ENCODE data around the gene CCL3. TPM values are rescaled to one million over a fixed set of nuclear protein-coding genes. Genes with fewer than 3 reads are reported as not detected.
"Not testable (repeated sequence)": the region's sequence is repeated elsewhere in the genome, so short reads cannot be mapped to it uniquely, and the experiment has no call there.

The CCL3 gene
- total RNA-seq, 1 experiment from 2014 or later: 0.72 TPM

- no peak for ATAC-seq
- no peak for TF ChIP-seq NFE2L1 (CRISPR knock-in tag; IDR thresholded peaks at IDR 0.05)
- TF ChIP-seq ZNF138 (CRISPR knock-in tag; conservative IDR thresholded peaks at IDR 0.05): no peak
- TF ChIP-seq AR (CRISPR knock-in tag; IDR thresholded peaks at IDR 0.05): no peak
- TF ChIP-seq HMGA2 (CRISPR knock-in tag; IDR thresholded peaks at IDR 0.05): no peak
- no peak for TF ChIP-seq FOXK1 (CRISPR knock-in tag; IDR thresholded peaks at IDR 0.05)
- TF ChIP-seq ESRRA (CRISPR knock-in tag; IDR thresholded peaks at IDR 0.05; ENCODE audit: borderline replicate concordance): no peak
- TF ChIP-seq, protein P1, sequence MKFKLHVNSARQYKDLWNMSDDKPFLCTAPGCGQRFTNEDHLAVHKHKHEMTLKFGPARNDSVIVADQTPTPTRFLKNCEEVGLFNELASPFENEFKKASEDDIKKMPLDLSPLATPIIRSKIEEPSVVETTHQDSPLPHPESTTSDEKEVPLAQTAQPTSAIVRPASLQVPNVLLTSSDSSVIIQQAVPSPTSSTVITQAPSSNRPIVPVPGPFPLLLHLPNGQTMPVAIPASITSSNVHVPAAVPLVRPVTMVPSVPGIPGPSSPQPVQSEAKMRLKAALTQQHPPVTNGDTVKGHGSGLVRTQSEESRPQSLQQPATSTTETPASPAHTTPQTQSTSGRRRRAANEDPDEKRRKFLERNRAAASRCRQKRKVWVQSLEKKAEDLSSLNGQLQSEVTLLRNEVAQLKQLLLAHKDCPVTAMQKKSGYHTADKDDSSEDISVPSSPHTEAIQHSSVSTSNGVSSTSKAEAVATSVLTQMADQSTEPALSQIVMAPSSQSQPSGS (CRISPR knock-in tag; IDR thresholded peaks at IDR 0.05; ENCODE audit: borderline replicate concordance, low read depth): no peak
- no peak for TF ChIP-seq SMAD4 (CRISPR knock-in tag; IDR thresholded peaks at IDR 0.05)
- TF ChIP-seq MXD4 (CRISPR knock-in tag; IDR thresholded peaks at IDR 0.05; ENCODE audit: borderline replicate concordance): no peak
- no peak for TF ChIP-seq OVOL2 (CRISPR knock-in tag; IDR thresholded peaks at IDR 0.05; ENCODE audit: borderline replicate concordance)
- no peak for TF ChIP-seq NFATC4 (CRISPR knock-in tag; IDR thresholded peaks at IDR 0.05)
- no peak for TF ChIP-seq TCF7 (CRISPR knock-in tag; IDR thresholded peaks at IDR 0.05; ENCODE audit: low read depth)
- TF ChIP-seq TEAD1 (CRISPR knock-in tag; IDR thresholded peaks at IDR 0.05): no peak
- TF ChIP-seq, protein P2, sequence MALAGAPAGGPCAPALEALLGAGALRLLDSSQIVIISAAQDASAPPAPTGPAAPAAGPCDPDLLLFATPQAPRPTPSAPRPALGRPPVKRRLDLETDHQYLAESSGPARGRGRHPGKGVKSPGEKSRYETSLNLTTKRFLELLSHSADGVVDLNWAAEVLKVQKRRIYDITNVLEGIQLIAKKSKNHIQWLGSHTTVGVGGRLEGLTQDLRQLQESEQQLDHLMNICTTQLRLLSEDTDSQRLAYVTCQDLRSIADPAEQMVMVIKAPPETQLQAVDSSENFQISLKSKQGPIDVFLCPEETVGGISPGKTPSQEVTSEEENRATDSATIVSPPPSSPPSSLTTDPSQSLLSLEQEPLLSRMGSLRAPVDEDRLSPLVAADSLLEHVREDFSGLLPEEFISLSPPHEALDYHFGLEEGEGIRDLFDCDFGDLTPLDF (CRISPR knock-in tag; IDR thresholded peaks at IDR 0.05): no peak
- TF ChIP-seq, protein P3, sequence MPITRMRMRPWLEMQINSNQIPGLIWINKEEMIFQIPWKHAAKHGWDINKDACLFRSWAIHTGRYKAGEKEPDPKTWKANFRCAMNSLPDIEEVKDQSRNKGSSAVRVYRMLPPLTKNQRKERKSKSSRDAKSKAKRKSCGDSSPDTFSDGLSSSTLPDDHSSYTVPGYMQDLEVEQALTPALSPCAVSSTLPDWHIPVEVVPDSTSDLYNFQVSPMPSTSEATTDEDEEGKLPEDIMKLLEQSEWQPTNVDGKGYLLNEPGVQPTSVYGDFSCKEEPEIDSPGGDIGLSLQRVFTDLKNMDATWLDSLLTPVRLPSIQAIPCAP (CRISPR knock-in tag; IDR thresholded peaks at IDR 0.05): no peak
- TF ChIP-seq, protein P4, sequence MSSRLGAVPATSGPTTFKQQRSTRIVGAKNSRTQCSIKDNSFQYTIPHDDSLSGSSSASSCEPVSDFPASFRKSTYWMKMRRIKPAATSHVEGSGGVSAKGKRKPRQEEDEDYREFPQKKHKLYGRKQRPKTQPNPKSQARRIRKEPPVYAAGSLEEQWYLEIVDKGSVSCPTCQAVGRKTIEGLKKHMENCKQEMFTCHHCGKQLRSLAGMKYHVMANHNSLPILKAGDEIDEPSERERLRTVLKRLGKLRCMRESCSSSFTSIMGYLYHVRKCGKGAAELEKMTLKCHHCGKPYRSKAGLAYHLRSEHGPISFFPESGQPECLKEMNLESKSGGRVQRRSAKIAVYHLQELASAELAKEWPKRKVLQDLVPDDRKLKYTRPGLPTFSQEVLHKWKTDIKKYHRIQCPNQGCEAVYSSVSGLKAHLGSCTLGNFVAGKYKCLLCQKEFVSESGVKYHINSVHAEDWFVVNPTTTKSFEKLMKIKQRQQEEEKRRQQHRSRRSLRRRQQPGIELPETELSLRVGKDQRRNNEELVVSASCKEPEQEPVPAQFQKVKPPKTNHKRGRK (CRISPR knock-in tag; IDR thresholded peaks at IDR 0.05; ENCODE audit: borderline replicate concordance): no peak
- no peak for TF ChIP-seq ZNF425 (CRISPR knock-in tag; conservative IDR thresholded peaks at IDR 0.05)
- no peak for TF ChIP-seq ARID4B (CRISPR knock-in tag; IDR thresholded peaks at IDR 0.05; ENCODE audit: borderline replicate concordance)
- no peak for TF ChIP-seq NR1H2 (CRISPR knock-in tag; IDR thresholded peaks at IDR 0.05)
- no peak for DNase-seq (ENCODE audit: low spot score)
- Mint-ChIP-seq H3K9me3 (no peaks in the 10 kb centered on the region), H3K36me3 (no peaks in the 10 kb centered on the region), H3K4me1 (no peaks in the 10 kb centered on the region), H3K27ac (no peak overlapping the region), H3K27me3 (ENCODE audit: low read depth) (no peaks in the 10 kb centered on the region; the same call in 1 of the 2 replicates), H3K4me3 (no peak overlapping the region)
- ChIA-PET POLR2A (no interaction called here), CTCF (no interaction called here)
Observed at GRCh38 chr17:36104701-36105181, 14.8 kb upstream of the CCL3 start.

DNA sequence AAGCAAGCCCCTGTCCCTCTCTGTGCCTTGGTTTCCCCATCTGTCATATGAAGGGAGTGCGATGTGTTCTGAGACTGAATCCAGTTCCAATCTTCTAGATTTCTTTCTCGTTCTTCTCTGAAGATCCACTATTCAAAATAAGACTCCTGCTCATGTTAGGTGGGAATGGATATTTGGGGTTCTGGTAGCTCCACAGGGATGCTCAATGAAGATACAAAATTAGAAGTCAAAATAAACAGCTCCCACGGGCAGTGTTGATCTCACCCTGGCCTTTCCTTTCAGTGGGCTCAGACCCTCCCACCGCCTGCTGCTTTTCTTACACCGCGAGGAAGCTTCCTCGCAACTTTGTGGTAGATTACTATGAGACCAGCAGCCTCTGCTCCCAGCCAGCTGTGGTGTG is 14.3 kb upstream of the CCL3 start:
- ATAC-seq; H3K27ac Mint-ChIP-seq; H3K4me1 Mint-ChIP-seq; CTCF ChIA-PET; H3K27me3 Mint-ChIP-seq (ENCODE audit: low read depth); DNase-seq (ENCODE audit: low spot score); POLR2A ChIA-PET; H3K4me3 Mint-ChIP-seq; H3K9me3 Mint-ChIP-seq; H3K36me3 Mint-ChIP-seq: not testable (repeated sequence)
